DND-41 (cell line): Measurements from ENCODE around the gene PLCB3.

Experiments used
- EZH2 ChIP-seq: IDR thresholded peaks from 3 replicates; pipeline ENCODE4 v1.6.1; 2012; ENCODE audit warnings: borderline replicate concordance, low read depth, mild to moderate bottlenecking, moderate library complexity, low read length, inconsistent platforms; ENCODE audit not compliant: severe bottlenecking
- TF ChIP-seq, protein P1 (sequence below): IDR thresholded peaks from 2 replicates; pipeline ENCODE4 v1.5.1; 2012; ENCODE audit warnings: borderline replicate concordance, low read length, moderate library complexity, mild to moderate bottlenecking; ENCODE audit not compliant: poor library complexity, severe bottlenecking; ENCODE audit errors: extremely low read depth

GRCh38 chr11:64256300-64256699 lies 5.0 kb downstream of the PLCB3 start:
- TF ChIP-seq, protein P1, sequence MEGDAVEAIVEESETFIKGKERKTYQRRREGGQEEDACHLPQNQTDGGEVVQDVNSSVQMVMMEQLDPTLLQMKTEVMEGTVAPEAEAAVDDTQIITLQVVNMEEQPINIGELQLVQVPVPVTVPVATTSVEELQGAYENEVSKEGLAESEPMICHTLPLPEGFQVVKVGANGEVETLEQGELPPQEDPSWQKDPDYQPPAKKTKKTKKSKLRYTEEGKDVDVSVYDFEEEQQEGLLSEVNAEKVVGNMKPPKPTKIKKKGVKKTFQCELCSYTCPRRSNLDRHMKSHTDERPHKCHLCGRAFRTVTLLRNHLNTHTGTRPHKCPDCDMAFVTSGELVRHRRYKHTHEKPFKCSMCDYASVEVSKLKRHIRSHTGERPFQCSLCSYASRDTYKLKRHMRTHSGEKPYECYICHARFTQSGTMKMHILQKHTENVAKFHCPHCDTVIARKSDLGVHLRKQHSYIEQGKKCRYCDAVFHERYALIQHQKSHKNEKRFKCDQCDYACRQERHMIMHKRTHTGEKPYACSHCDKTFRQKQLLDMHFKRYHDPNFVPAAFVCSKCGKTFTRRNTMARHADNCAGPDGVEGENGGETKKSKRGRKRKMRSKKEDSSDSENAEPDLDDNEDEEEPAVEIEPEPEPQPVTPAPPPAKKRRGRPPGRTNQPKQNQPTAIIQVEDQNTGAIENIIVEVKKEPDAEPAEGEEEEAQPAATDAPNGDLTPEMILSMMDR = no peak
- TF ChIP-seq EZH2 = no peak
